Renal cortex interstitium (tissue), 11 donors: ENCODE measurements around the gene ITIH3. TPM values are rescaled to one million over a fixed set of nuclear protein-coding genes. Genes with fewer than 3 reads are reported as not detected.

Experiments used
- DNase-seq, 11 donors: peaks; one replicate each; pipeline ENCODE4 v3.0.0-alpha.2; 2013; ENCODE audit warnings: low read depth in 9 of 11, low spot score in 4 of 11; ENCODE audit errors: extremely low read depth in 1 of 11
- polyA plus RNA-seq, 3 donors: library from polyadenylated mRNA; unstranded; fragments of 120-200 nt; gene quantifications; one replicate each; pipeline ENCODE4 v1.2.1, GENCODE V29; 2013; ENCODE audit not compliant: insufficient read length in 3 of 3

Gene ITIH3
- polyA plus RNA-seq, 3 donors = 5.8 to 8.0 (median 7.2) TPM

DNA sequence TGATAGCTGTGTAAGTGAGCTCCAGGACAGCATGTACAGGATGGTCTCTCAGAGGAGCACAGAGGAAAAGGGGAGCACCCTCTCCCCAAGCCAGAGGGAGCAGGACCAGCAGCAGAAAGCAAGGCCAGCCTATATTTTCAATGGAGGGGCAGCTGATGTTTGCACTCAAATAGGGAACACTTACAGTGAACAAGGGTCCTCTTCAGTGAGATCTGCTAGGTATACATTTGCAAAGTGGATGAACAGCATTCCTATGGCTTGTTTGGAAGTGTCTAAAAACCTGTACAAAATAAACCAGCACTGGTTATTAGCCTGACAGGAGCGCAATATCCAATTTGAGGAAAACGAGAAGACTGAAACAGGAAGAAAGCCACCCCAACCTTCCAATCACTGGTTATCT is 57.8 kb downstream of the ITIH3 start:
- no peak for DNase-seq

DNA sequence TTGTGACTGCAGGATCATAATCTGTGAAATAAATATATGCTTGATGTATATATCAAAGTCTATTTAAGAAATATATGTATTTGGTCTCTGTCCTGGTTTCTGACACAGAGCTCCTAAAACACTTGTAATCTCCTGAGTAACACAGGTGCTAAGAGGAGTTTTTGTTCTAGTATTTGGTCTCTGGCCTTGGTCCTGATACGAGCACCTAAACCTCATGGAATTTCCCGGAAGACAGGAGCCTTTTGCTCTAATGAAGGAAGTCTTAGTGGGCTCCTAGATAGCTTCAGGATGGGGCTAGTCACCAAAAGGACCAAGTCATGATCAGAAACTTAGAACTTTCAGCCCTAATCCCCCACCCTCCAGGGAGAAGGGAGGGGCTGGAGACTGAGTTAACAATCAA is 59.4 kb downstream of the ITIH3 start:
- DNase-seq = peak in 1 of 11 donors; percentile 10

DNA sequence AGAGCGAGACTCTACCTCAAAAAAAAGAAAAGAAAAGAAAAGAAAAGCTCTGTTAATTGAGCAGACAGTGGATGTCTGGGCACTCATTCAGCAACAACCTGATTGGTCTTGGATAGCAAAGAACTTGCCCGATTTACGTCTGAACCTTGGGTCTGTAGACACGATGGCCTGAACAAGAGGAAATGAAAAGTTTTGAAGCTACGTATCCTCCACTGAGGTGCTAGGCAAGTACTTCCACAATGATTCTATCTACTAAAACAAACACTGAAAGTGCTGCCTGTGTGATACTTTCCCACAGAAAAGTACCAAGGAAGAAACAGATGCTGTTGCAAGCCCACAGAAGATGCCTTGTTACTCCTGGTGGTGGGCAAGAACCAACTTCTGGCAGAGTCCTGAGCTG is 62.1 kb downstream of the ITIH3 start:
- no peak for DNase-seq

GRCh38 chr3:52857133-52857532 is 62.5 kb downstream of the ITIH3 start:
- no peak for DNase-seq

GRCh38 chr3:52857864-52858263 is 63.3 kb downstream of the ITIH3 start:
- no peak for DNase-seq

Other genes starting within 250 kb of the ITIH3 start
- gene PBRM1, start 108.9 kb upstream of the ITIH3 start, polyA plus RNA-seq = 10 to 100 TPM; 56.3 to 65.6 (median 64.0) TPM
- gene GNL3, start 108.8 kb upstream of the ITIH3 start, polyA plus RNA-seq = 100 to 1,000 TPM in 2 of 3 donors, 10 to 100 TPM in 1; 92.5 to 109 (median 105) TPM
- gene GLT8D1, start 89.0 kb upstream of the ITIH3 start, polyA plus RNA-seq = 100 to 1,000 TPM; 123 to 142 (median 127) TPM
- 100 to 1,000 TPM; 148 to 176 (median 164) TPM for gene SPCS1, start 88.7 kb upstream of the ITIH3 start, polyA plus RNA-seq
- 10 to 100 TPM; 29.0 to 31.2 (median 29.2) TPM for gene NEK4, start 23.9 kb upstream of the ITIH3 start, polyA plus RNA-seq
- under 1 TPM in 1 of 3 donors, not detected in 2; 0.28 TPM for gene ITIH1, start 17.2 kb upstream of the ITIH3 start, polyA plus RNA-seq
- 10 to 100 TPM in 2 of 3 donors, 1 to 10 TPM in 1; 5.1 to 14.7 (median 10.2) TPM for gene ITIH4, start 35.9 kb downstream of the ITIH3 start, polyA plus RNA-seq
- gene MUSTN1, start 40.2 kb downstream of the ITIH3 start, polyA plus RNA-seq = 1 to 10 TPM in 1 of 3 donors, under 1 TPM in 2; 0.27 to 1.8 (median 0.79) TPM
- 10 to 100 TPM; 14.6 to 17.0 (median 15.9) TPM for gene STIMATE, start 102.8 kb downstream of the ITIH3 start, polyA plus RNA-seq